Activated naive CD4-positive, alpha-beta T cell treated with anti-CD3 and anti-CD28 coated beads, Interleukin-2, amount 50 U/mL, for 24 hours (primary cell): ENCODE measurements around the gene FOXP1.
"Not testable (repeated sequence)": the region's sequence is repeated elsewhere in the genome, so short reads cannot be mapped to it uniquely, and the experiment has no call there.

Experiments
- H3K27ac Mint-ChIP-seq: one replicate; pipeline ENCODE4 v1.8.0; 2021; ENCODE audit warnings: mild to moderate bottlenecking, mixed read lengths
- H3K27me3 Mint-ChIP-seq: one replicate; pipeline ENCODE4 v1.8.0; 2021; ENCODE audit warnings: mixed read lengths
- H3K36me3 Mint-ChIP-seq: one replicate; pipeline ENCODE4 v1.8.0; 2021; ENCODE audit warnings: mixed read lengths
- H3K4me1 Mint-ChIP-seq: one replicate; pipeline ENCODE4 v1.8.0; 2021; ENCODE audit warnings: mixed read lengths
- H3K4me3 Mint-ChIP-seq: one replicate; pipeline ENCODE4 v1.8.0; 2021; ENCODE audit warnings: mild to moderate bottlenecking, mixed read lengths
- H3K9me3 Mint-ChIP-seq: one replicate; pipeline ENCODE4 v1.8.0; 2021; ENCODE audit warnings: mixed read lengths

FOXP1 gene

GRCh38 chr3:71442652-71443042, 140.9 kb downstream of the FOXP1 start:
- Mint-ChIP-seq H3K4me1 (peaks cover 96% of the 10 kb centered on the region), H3K4me3 (peak overlapping the region; percentile 51), H3K9me3 (no peaks in the 10 kb centered on the region), H3K27me3 (no peaks in the 10 kb centered on the region), H3K36me3 (peaks cover 3% of the 10 kb centered on the region), H3K27ac (peak overlapping the region; percentile 99)

DNA sequence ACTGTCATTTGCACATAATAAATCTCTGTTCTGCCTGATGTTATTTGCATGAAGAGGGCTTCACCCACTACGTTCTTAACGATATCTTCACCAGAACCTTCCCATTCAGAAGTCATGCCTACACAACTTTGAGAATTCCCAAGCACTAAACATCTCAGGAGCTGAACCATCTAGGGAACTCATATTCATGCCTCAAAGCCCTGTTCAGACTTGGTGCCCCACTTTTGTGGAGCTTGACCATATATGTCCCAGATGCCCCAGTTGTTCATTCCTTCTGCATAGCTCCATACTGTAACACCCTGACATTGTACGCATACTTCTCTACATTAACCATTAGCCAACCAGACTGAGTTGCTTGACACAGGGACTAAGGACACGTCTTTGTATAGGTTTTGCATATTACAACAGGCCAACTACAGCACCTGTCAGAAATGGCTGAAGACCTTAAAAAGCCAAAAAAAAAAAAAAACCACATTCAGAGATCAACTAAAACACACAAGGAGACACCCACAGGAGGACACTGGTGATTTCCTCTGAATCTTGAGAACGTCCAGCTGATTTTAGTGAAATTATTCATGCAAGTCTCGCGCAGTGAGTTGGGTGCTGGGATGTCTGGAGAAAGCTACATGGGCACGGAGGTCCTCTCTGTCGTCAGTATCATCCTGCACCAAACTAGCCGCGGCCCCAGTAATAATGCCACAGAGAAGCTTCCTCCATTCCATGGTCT, 141.4 kb downstream of the FOXP1 start:
- Mint-ChIP-seq H3K27ac (peak overlapping the region; percentile 94), H3K27me3 (no peaks in the 10 kb centered on the region), H3K9me3 (no peaks in the 10 kb centered on the region), H3K4me1 (peaks cover 96% of the 10 kb centered on the region), H3K4me3 (peak overlapping the region; percentile 51), H3K36me3 (peaks cover 3% of the 10 kb centered on the region)

- peak overlapping the region; percentile 58 for H3K4me3 Mint-ChIP-seq
- H3K27ac Mint-ChIP-seq, result peak overlapping the region; percentile 94
- peaks cover 3% of the 10 kb centered on the region for H3K36me3 Mint-ChIP-seq
- peaks cover 96% of the 10 kb centered on the region for H3K4me1 Mint-ChIP-seq
- H3K9me3 Mint-ChIP-seq, result no peaks in the 10 kb centered on the region
- no peaks in the 10 kb centered on the region for H3K27me3 Mint-ChIP-seq
Observed at GRCh38 chr3:71441217-71441924, 142.2 kb downstream of the FOXP1 start.

- Mint-ChIP-seq H3K36me3 (peaks cover 3% of the 10 kb centered on the region), H3K27me3 (no peaks in the 10 kb centered on the region), H3K4me1 (peaks cover 92% of the 10 kb centered on the region), H3K27ac (peak overlapping the region; percentile 94), H3K9me3 (no peaks in the 10 kb centered on the region), H3K4me3 (peak overlapping the region; percentile 55)
Observed at GRCh38 chr3:71438904-71439303, 144.6 kb downstream of the FOXP1 start.

- Mint-ChIP-seq H3K9me3 (no peaks in the 10 kb centered on the region), H3K4me3 (peak overlapping the region; percentile 72), H3K4me1 (peaks cover 92% of the 10 kb centered on the region), H3K36me3 (peaks cover 3% of the 10 kb centered on the region), H3K27me3 (no peaks in the 10 kb centered on the region), H3K27ac (peak overlapping the region; percentile 94)
Observed at GRCh38 chr3:71438071-71438685, 145.3 kb downstream of the FOXP1 start.

DNA sequence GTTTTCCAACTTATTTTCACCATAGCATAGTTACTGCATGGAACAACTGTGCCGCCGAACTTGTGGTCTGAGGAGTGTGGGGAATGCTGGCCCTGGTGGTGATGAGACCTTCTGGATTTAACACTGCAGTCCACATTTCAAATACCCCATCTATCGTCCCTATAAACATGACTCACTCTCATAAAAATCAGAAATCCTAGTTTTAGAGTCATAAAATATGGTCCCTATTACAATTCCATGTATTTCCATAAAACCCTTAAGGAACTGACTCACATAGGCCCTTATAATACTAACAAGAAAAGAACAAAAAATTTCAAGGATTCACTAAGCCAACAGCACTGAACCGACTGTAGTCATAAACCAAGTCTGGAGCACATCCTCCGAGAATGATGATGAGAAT, 147.2 kb downstream of the FOXP1 start:
- no peaks in the 10 kb centered on the region for H3K27me3 Mint-ChIP-seq
- peaks cover 93% of the 10 kb centered on the region for H3K4me1 Mint-ChIP-seq
- peak overlapping the region; percentile 38 for H3K4me3 Mint-ChIP-seq
- H3K36me3 Mint-ChIP-seq, result peaks cover 4% of the 10 kb centered on the region
- peak overlapping the region; percentile 89 for H3K27ac Mint-ChIP-seq
- no peaks in the 10 kb centered on the region for H3K9me3 Mint-ChIP-seq

- H3K27ac Mint-ChIP-seq, result peak overlapping the region; percentile 89
- H3K27me3 Mint-ChIP-seq, H3K36me3 Mint-ChIP-seq, H3K9me3 Mint-ChIP-seq: not testable (repeated sequence)
- H3K4me3 Mint-ChIP-seq, result peak overlapping the region; percentile 38
- H3K4me1 Mint-ChIP-seq, result peaks cover 93% of the 10 kb centered on the region
Observed at GRCh38 chr3:71435836-71436235, 147.7 kb downstream of the FOXP1 start.

- peak overlapping the region; percentile 37 for H3K4me3 Mint-ChIP-seq
- no peaks in the 10 kb centered on the region for H3K9me3 Mint-ChIP-seq
Observed at GRCh38 chr3:71433631-71434030, 149.9 kb downstream of the FOXP1 start.

GRCh38 chr3:71432044-71432975, 151.2 kb downstream of the FOXP1 start:
- Mint-ChIP-seq H3K27ac (peak overlapping the region; percentile 99), H3K4me3 (peak overlapping the region; percentile 48), H3K9me3 (peaks cover under 1% of the 10 kb centered on the region), H3K27me3 (no peaks in the 10 kb centered on the region), H3K36me3 (peaks cover 3% of the 10 kb centered on the region), H3K4me1 (peaks cover 93% of the 10 kb centered on the region)

More at GRCh38 chr3:71433631-71434030, 149.9 kb downstream of the FOXP1 start:
- Mint-ChIP-seq H3K27ac (peak overlapping the region; percentile 99), H3K27me3 (no peaks in the 10 kb centered on the region), H3K4me1 (peaks cover 93% of the 10 kb centered on the region), H3K36me3 (peaks cover 4% of the 10 kb centered on the region)

- peaks cover 6% of the 10 kb centered on the region for H3K36me3 Mint-ChIP-seq
- H3K4me3 Mint-ChIP-seq, result peak overlapping the region; percentile 40
- peak overlapping the region; percentile 99 for H3K27ac Mint-ChIP-seq
- peaks cover 5% of the 10 kb centered on the region for H3K9me3 Mint-ChIP-seq
- H3K27me3 Mint-ChIP-seq, result no peaks in the 10 kb centered on the region
- peaks cover 93% of the 10 kb centered on the region for H3K4me1 Mint-ChIP-seq
Observed at GRCh38 chr3:71430941-71431552, 152.5 kb downstream of the FOXP1 start.

GRCh38 chr3:71429597-71429988, 153.9 kb downstream of the FOXP1 start:
- H3K36me3 Mint-ChIP-seq, result peaks cover 12% of the 10 kb centered on the region
- no peaks in the 10 kb centered on the region for H3K27me3 Mint-ChIP-seq
- H3K27ac Mint-ChIP-seq, result peak overlapping the region; percentile 99
- H3K9me3 Mint-ChIP-seq, result peaks cover 5% of the 10 kb centered on the region
- H3K4me1 Mint-ChIP-seq, result peaks cover 97% of the 10 kb centered on the region
- H3K4me3 Mint-ChIP-seq, result peak overlapping the region; percentile 76

DNA sequence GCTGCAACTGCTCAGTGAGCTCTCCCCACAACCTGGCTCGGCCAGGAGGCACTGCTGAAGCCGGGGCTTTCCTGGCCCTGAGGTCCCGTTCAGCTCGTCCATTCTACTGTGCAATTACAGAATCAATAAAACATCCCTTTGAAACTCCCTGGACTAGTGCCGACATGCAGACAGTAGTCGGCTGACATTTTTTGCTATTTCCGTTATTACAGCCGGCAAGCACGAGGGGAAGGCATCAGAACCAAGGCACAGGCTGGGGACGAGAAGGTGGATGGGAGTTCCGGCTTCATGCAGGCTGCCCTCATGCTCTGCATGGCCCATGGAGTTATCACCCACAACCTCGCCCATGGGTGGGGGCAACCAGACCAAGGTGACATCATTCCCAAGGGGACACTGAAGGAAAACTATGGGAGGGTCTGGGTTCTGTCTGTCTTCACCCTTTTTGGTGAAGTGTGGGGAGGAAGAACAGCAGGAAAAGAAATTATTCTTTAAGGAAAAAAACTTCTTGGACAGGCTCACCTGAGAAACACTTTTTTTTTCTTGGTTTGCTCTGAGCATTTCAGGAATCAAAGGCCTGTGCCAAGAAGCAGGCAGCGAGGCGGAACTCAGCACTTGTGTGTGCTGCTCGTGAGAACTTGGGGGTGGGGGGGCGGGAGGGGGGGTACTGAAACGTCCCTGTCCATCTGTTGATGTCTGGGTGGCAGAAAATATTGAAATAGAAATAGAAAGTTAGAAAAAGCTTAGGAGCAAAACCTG, 154.5 kb downstream of the FOXP1 start:
- Mint-ChIP-seq H3K9me3 (peaks cover 5% of the 10 kb centered on the region), H3K27me3 (no peaks in the 10 kb centered on the region), H3K36me3 (peaks cover 14% of the 10 kb centered on the region), H3K4me3 (peak overlapping the region; percentile 76), H3K4me1 (peaks cover 97% of the 10 kb centered on the region), H3K27ac (peak overlapping the region; percentile 99)

GRCh38 chr3:71425491-71426071, 157.9 kb downstream of the FOXP1 start:
- Mint-ChIP-seq H3K9me3 (peaks cover 5% of the 10 kb centered on the region), H3K4me1 (peaks cover 97% of the 10 kb centered on the region), H3K4me3 (no peak overlapping the region), H3K36me3 (peaks cover 17% of the 10 kb centered on the region), H3K27me3 (no peaks in the 10 kb centered on the region), H3K27ac (peak overlapping the region; percentile 93)
